PC-9 (cell line): ENCODE results near the gene ASCC3. TPM values are rescaled to one million over a fixed set of nuclear protein-coding genes. Genes with fewer than 3 reads are reported as not detected.
A peak's percentile ranks its signal among the peaks of the same experiment; 100 is the strongest.

Experiments
- BruUV-seq: library from RNA; stranded (reverse); fragments of 400-500 nt; replicated peaks from 2 replicates; lab custom pipeline; 2021; lab: Mats Ljungman, UMichigan
- CTCF ChIA-PET: fragments of 300-600 bp; sonication (Branson Sonifier 250); formaldehyde crosslinking; loops from one replicate; lab custom pipeline; 2022; ENCODE audit warnings: antibody characterized with exemption; lab: Charles Lee
- POLR2A ChIA-PET: fragments of 300-600 bp; sonication (Branson Sonifier 250); formaldehyde crosslinking; loops from one replicate; lab custom pipeline; 2022; ENCODE audit warnings: antibody characterized with exemption; ENCODE audit not compliant: unreplicated experiment; lab: Charles Lee
- DNase-seq, 2 experiments: peaks; one replicate each; pipeline versions ENCODE4 v3.0.0 to v3.0.0-alpha.2; 2015 to 2022; ENCODE audit warnings: mixed read lengths in 1 of 2
- H2AFZ ChIP-seq: fragments of 200-600 bp; sonication (generic); 2 replicates; pipeline ENCODE4 v1.8.1; 2017; ENCODE audit warnings: antibody characterized with exemption
- H3F3A ChIP-seq: fragments of 200-600 bp; sonication (generic); 2 replicates; pipeline ENCODE4 v1.8.1; 2017; ENCODE audit warnings: antibody characterized with exemption, mild to moderate bottlenecking, low read depth; ENCODE audit not compliant: insufficient read depth
- H3K27ac ChIP-seq: fragments of 200-600 bp; sonication (generic); 2 replicates; pipeline ENCODE4 v1.6.1; 2016; ENCODE audit warnings: mixed run types
- H3K27me3 ChIP-seq: fragments of 200-600 bp; sonication (generic); 2 replicates; pipeline ENCODE4 v1.6.1; 2016; ENCODE audit warnings: low read depth, mixed run types; ENCODE audit not compliant: insufficient read depth
- H3K36me3 ChIP-seq: fragments of 200-600 bp; sonication (generic); 2 replicates; pipeline ENCODE4 v1.6.1; 2016; ENCODE audit warnings: low read depth, mixed run types
- H3K4me1 ChIP-seq: fragments of 200-600 bp; sonication (generic); replicated peaks from 2 replicates; pipeline ENCODE4 v1.6.1; 2016; ENCODE audit warnings: mixed run types; ENCODE audit not compliant: insufficient read depth
- H3K4me2 ChIP-seq: fragments of 200-600 bp; sonication (generic); 2 replicates; pipeline ENCODE4 v1.6.1; 2017; ENCODE audit warnings: mixed run types
- H3K4me3 ChIP-seq: fragments of 200-600 bp; sonication (generic); 2 replicates; pipeline ENCODE4 v1.6.1; 2016; ENCODE audit warnings: mixed run types
- H3K79me2 ChIP-seq: fragments of 200-600 bp; sonication (generic); 2 replicates; pipeline ENCODE4 v1.6.1; 2017; ENCODE audit warnings: low read depth, mixed run types
- H3K9me2 ChIP-seq: fragments of 200-600 bp; sonication (generic); 2 replicates; pipeline ENCODE4 v1.8.1; 2017; ENCODE audit warnings: mild to moderate bottlenecking; ENCODE audit not compliant: insufficient read depth
- H3K9me3 ChIP-seq: fragments of 200-600 bp; sonication (generic); 2 replicates; pipeline ENCODE4 v1.8.1; 2016; ENCODE audit warnings: low read depth; ENCODE audit not compliant: insufficient read depth
- H4K20me1 ChIP-seq: fragments of 200-600 bp; sonication (generic); 2 replicates; pipeline ENCODE4 v1.8.1; 2017; ENCODE audit not compliant: insufficient read depth
- CTCF ChIP-seq: fragments of 200-600 bp; sonication (generic); conservative IDR thresholded peaks from 2 replicates; pipeline ENCODE4 v1.6.1; 2017; ENCODE audit warnings: mixed run types, antibody characterized with exemption, mild to moderate bottlenecking, moderate library complexity
- EZH2 ChIP-seq: fragments of 200-600 bp; sonication (generic); IDR thresholded peaks from 2 replicates; pipeline ENCODE4 v1.8.0; 2017; ENCODE audit warnings: antibody characterized with exemption, low read depth
- intact Hi-C: fragments of 100-400 bp; cut with micrococcal nuclease; formaldehyde crosslinking; loops from one replicate; pipeline ENCODE4 v1.10.0; 2022; ENCODE audit not compliant: unreplicated experiment
- total RNA-seq: library from RNA; stranded (reverse); gene quantifications from 2 replicates; pipeline ENCODE4 v1.2.3, GENCODE V29; 2021

Gene ASCC3
- total RNA-seq, 1 experiment from 2014 or later = 29.4 TPM

DNA sequence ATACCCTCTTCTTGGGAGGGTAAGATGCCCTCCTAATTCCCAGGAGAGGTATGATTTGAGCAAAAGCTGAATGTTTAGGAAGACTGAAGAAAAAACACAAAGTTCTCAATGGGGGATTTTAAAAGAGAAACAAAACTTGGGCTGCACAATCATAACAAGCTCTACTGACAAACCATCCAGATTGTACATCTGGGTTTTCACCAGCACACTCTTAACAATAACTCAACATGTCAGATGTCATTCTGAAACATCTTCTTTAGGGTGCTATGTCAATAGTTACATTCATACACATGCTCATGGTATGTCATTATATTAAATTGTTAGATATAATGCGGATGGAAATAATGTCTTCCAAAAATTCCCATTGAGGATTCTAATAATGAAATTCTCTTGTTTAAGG is 95.1 kb downstream of the ASCC3 start:
- Histone ChIP-seq H2AFZ (no peak overlapping the region), H3K4me2 (no peak overlapping the region), H3K27ac (no peak overlapping the region), H3K27me3 (no peaks in the 10 kb centered on the region), H3F3A (no peaks in the 10 kb centered on the region), H3K36me3 (no peaks in the 10 kb centered on the region), H3K9me3 (no peaks in the 10 kb centered on the region), H3K4me3 (no peak overlapping the region), H3K79me2 (no peaks in the 10 kb centered on the region), H3K9me2 (no peaks in the 10 kb centered on the region), H3K4me1 (no peaks in the 10 kb centered on the region), H4K20me1 (no peaks in the 10 kb centered on the region)
- TF ChIP-seq EZH2 (no peak), CTCF (no peak)
- intact Hi-C loops = no loop called here
- POLR2A ChIA-PET = no interaction called here
- CTCF ChIA-PET = no interaction called here
- BruUV-seq = no TSS peak
- DNase-seq = no peak

DNA sequence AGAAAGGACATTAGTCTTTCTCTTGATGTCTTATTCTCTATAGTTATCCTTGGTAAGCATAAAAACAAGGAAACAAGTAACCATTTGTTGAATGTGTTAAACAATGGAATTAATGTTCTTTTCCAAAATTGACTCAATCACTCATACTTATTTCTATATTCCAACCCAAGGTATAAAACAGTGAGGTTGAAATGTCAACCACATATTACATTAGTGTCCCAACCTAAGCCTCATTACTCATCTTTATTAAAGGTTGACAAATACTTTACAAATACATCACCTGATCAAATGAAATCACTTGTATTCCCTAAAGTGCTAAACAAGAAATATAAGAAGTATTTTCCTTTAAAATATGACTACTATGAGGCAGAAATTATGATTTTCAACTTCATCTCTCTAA is 100.5 kb downstream of the ASCC3 start:
- no peaks in the 10 kb centered on the region for H3K36me3 ChIP-seq
- H3K27me3 ChIP-seq = no peaks in the 10 kb centered on the region
- H3K9me3 ChIP-seq = no peaks in the 10 kb centered on the region
- ChIA-PET CTCF (no interaction called here), POLR2A (no interaction called here)
- no peak overlapping the region for H3K4me2 ChIP-seq
- H3F3A ChIP-seq = no peaks in the 10 kb centered on the region; the same call in 1 of the 2 replicates
- H3K79me2 ChIP-seq = no peaks in the 10 kb centered on the region
- H3K27ac ChIP-seq = 0 out of 2 replicates have a peak overlapping the region, but pooled peaks have one; percentile 9
- intact Hi-C loops = no loop called here
- no peak for TF ChIP-seq EZH2
- TF ChIP-seq CTCF = no peak
- no peaks in the 10 kb centered on the region for H3K9me2 ChIP-seq
- H3K4me3 ChIP-seq = no peak overlapping the region
- no peaks in the 10 kb centered on the region for H3K4me1 ChIP-seq
- no TSS peak for BruUV-seq
- no peaks in the 10 kb centered on the region for H4K20me1 ChIP-seq
- DNase-seq = no peak
- H2AFZ ChIP-seq = no peak overlapping the region

DNA sequence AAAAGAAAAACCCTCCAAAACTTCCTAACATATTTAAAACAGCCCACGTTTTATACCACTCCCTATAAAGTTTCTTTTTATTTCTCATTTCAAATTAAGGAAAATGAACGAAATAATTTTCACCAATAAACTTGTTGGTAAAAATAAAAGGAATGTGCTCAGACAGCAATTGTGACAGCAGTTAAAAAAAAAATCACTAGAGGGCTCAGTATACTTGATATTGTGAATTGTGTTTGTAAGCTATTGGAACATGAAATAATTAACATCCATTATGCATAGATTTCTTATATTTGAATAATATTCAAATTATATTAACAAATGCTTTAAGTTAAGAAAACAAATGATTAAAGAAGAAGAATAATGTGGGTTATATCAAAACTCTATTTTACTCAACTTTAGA is 105.5 kb downstream of the ASCC3 start:
- CTCF ChIA-PET = no interaction called here
- BruUV-seq = no TSS peak
- Histone ChIP-seq H3K4me2 (no peak overlapping the region), H3K9me2 (no peaks in the 10 kb centered on the region), H2AFZ (no peak overlapping the region), H3K4me3 (no peak overlapping the region), H3K27me3 (no peaks in the 10 kb centered on the region), H3K4me1 (no peaks in the 10 kb centered on the region), H3F3A (no peaks in the 10 kb centered on the region; the same call in 1 of the 2 replicates), H3K36me3 (no peaks in the 10 kb centered on the region), H3K79me2 (no peaks in the 10 kb centered on the region), H3K9me3 (no peaks in the 10 kb centered on the region), H4K20me1 (no peaks in the 10 kb centered on the region), H3K27ac (no peak overlapping the region)
- intact Hi-C loops = no loop called here
- POLR2A ChIA-PET = no interaction called here
- TF ChIP-seq EZH2 (no peak), CTCF (no peak; the same call in none of the 2 replicates)
- no peak for DNase-seq
